Parathyroid adenoma (tissue), 2 donors: ENCODE measurements around the gene MYPN.

Source experiments
- H2AFZ ChIP-seq: fragments of 300-600 bp; sonication (generic); one replicate; pipeline ENCODE4 v1.7.0; 2017; ENCODE audit warnings: antibody characterized with exemption, mild to moderate bottlenecking
- H3K27ac ChIP-seq: fragments of 300-600 bp; sonication (generic); one replicate; pipeline ENCODE4 v1.7.0; 2017
- H3K27me3 ChIP-seq: fragments of 300-600 bp; sonication (generic); one replicate; pipeline ENCODE4 v1.7.0; 2017; ENCODE audit warnings: low read length; ENCODE audit not compliant: control insufficient read depth, insufficient read depth
- H3K36me3 ChIP-seq: fragments of 300-600 bp; sonication (generic); one replicate; pipeline ENCODE4 v1.7.0; 2017; ENCODE audit warnings: low read length; ENCODE audit not compliant: control insufficient read depth, insufficient read depth
- H3K4me1 ChIP-seq: fragments of 300-600 bp; sonication (generic); one replicate; pipeline ENCODE4 v1.7.0; 2017; ENCODE audit warnings: control low read depth
- H3K4me2 ChIP-seq: fragments of 300-600 bp; sonication (generic); one replicate; pipeline ENCODE4 v1.7.0; 2017; ENCODE audit warnings: low read length
- H3K4me3 ChIP-seq: fragments of 300-600 bp; sonication (generic); one replicate; pipeline ENCODE4 v1.7.0; 2017; ENCODE audit warnings: low read depth, low read length
- H3K79me2 ChIP-seq: fragments of 300-600 bp; sonication (generic); one replicate; pipeline ENCODE4 v1.7.0; 2017; ENCODE audit warnings: control low read depth
- H3K9ac ChIP-seq: fragments of 300-600 bp; sonication (generic); one replicate; pipeline ENCODE4 v1.7.0; 2017; ENCODE audit warnings: mild to moderate bottlenecking
- H3K9me3 ChIP-seq: fragments of 300-600 bp; sonication (generic); one replicate; pipeline ENCODE4 v1.7.0; 2017; ENCODE audit warnings: low read length; ENCODE audit not compliant: control insufficient read depth
- CTCF ChIP-seq: fragments of 300-600 bp; sonication (generic); IDR thresholded peaks from one replicate; pipeline ENCODE4 v1.7.0; 2017; ENCODE audit warnings: antibody characterized with exemption, mild to moderate bottlenecking
- donor health status: primary hyperparathyroidism.

MYPN gene

GRCh38 chr10:68086011-68086410 is 23.3 kb upstream of the MYPN start:
- Histone ChIP-seq H3K36me3 (no peaks in the 10 kb centered on the region), H3K4me1 (no peaks in the 10 kb centered on the region), H3K27ac (no peak overlapping the region), H2AFZ (no peak overlapping the region), H3K9ac (no peak overlapping the region), H3K79me2 (no peaks in the 10 kb centered on the region), H3K27me3 (no peaks in the 10 kb centered on the region), H3K4me3 (no peak overlapping the region), H3K4me2 (no peak overlapping the region), H3K9me3 (no peaks in the 10 kb centered on the region)
- TF ChIP-seq CTCF = no peak

- H3K4me1 ChIP-seq = no peaks in the 10 kb centered on the region
These were observed 22.2 kb upstream of the MYPN start for GRCh38 chr10:68086910-68087684.

GRCh38 chr10:68087685-68088401 is 21.4 kb upstream of the MYPN start:
- H3K9me3 ChIP-seq = no peaks in the 10 kb centered on the region
- H3K79me2 ChIP-seq = no peaks in the 10 kb centered on the region
- H3K27ac ChIP-seq = no peak overlapping the region
- H3K4me1 ChIP-seq = no peaks in the 10 kb centered on the region
- TF ChIP-seq CTCF = no peak
- no peak overlapping the region for H3K4me2 ChIP-seq
- no peak overlapping the region for H3K9ac ChIP-seq
- no peak overlapping the region for H3K4me3 ChIP-seq
- H3K27me3 ChIP-seq = no peaks in the 10 kb centered on the region
- H2AFZ ChIP-seq = no peak overlapping the region
- no peaks in the 10 kb centered on the region for H3K36me3 ChIP-seq

More at GRCh38 chr10:68086910-68087684, 22.2 kb upstream of the MYPN start:
- Histone ChIP-seq H3K4me3 (no peak overlapping the region), H3K79me2 (no peaks in the 10 kb centered on the region), H3K27ac (no peak overlapping the region), H3K9ac (no peak overlapping the region), H2AFZ (no peak overlapping the region), H3K9me3 (no peaks in the 10 kb centered on the region), H3K4me2 (no peak overlapping the region), H3K36me3 (no peaks in the 10 kb centered on the region), H3K27me3 (no peaks in the 10 kb centered on the region)
- TF ChIP-seq CTCF = no peak

- Histone ChIP-seq H3K4me1 (no peaks in the 10 kb centered on the region), H3K79me2 (no peaks in the 10 kb centered on the region), H2AFZ (no peak overlapping the region), H3K36me3 (no peaks in the 10 kb centered on the region), H3K27me3 (no peaks in the 10 kb centered on the region), H3K9ac (no peak overlapping the region), H3K4me2 (no peak overlapping the region), H3K27ac (no peak overlapping the region), H3K4me3 (no peak overlapping the region), H3K9me3 (no peaks in the 10 kb centered on the region)
- TF ChIP-seq CTCF = no peak
These were observed 20.5 kb upstream of the MYPN start for GRCh38 chr10:68088740-68089139.
